GM23338 (cell line): ENCODE data around the gene EIF4G3. TPM values are rescaled to one million over a fixed set of nuclear protein-coding genes. Genes with fewer than 3 reads are reported as not detected.

Source experiments
- ATAC-seq: fragments of 200-7000 bp; cut with Tn5 transposase; 3 replicates; pipeline ENCODE4 v1.9.1; 2020
- DNase-seq: peaks from one replicate; pipeline ENCODE4 v3.0.0-alpha.2; 2015; ENCODE audit warnings: low spot score
- H2AFZ ChIP-seq: fragments of 200-600 bp; sonication (generic); 2 replicates; pipeline ENCODE4 v1.8.0; 2016; ENCODE audit warnings: antibody characterized with exemption, mild to moderate bottlenecking, moderate library complexity
- H3F3A ChIP-seq: fragments of 200-600 bp; sonication (generic); replicated peaks from 2 replicates; pipeline ENCODE4 v1.8.0; 2017; ENCODE audit warnings: antibody characterized with exemption, mixed run types, low read depth
- H3K27ac ChIP-seq: fragments of 200-600 bp; sonication (generic); 2 replicates; pipeline ENCODE4 v1.6.1; 2016; ENCODE audit warnings: low read depth
- H3K27me3 ChIP-seq: fragments of 200-600 bp; sonication (generic); 2 replicates; pipeline ENCODE4 v1.8.0; 2016; ENCODE audit warnings: mild to moderate bottlenecking, mixed run types, moderate library complexity; ENCODE audit not compliant: insufficient read depth
- H3K36me3 ChIP-seq: fragments of 200-600 bp; sonication (generic); 2 replicates; pipeline ENCODE4 v1.8.0; 2016; ENCODE audit warnings: mild to moderate bottlenecking; ENCODE audit not compliant: insufficient read depth
- H3K4me1 ChIP-seq: fragments of 200-600 bp; sonication (generic); 2 replicates; pipeline ENCODE4 v1.8.0; 2016; ENCODE audit warnings: mild to moderate bottlenecking, moderate library complexity; ENCODE audit not compliant: insufficient read depth
- H3K4me2 ChIP-seq: fragments of 200-600 bp; sonication (generic); 2 replicates; pipeline ENCODE4 v1.7.1; 2017; ENCODE audit warnings: mixed run types
- H3K4me3 ChIP-seq: fragments of 200-600 bp; sonication (generic); 2 replicates; pipeline ENCODE4 v1.6.1; 2016; ENCODE audit warnings: mixed run types
- H3K79me2 ChIP-seq: fragments of 200-600 bp; sonication (generic); replicated peaks from 2 replicates; pipeline ENCODE4 v1.8.0; 2017; ENCODE audit warnings: mild to moderate bottlenecking; ENCODE audit not compliant: insufficient read depth
- H3K9me2 ChIP-seq: fragments of 200-600 bp; sonication (generic); 2 replicates; pipeline ENCODE4 v1.8.0; 2017; ENCODE audit not compliant: insufficient read depth
- H4K20me1 ChIP-seq: fragments of 200-600 bp; sonication (generic); replicated peaks from 2 replicates; pipeline ENCODE4 v1.8.0; 2017; ENCODE audit warnings: mild to moderate bottlenecking; ENCODE audit not compliant: insufficient read depth
- H3K27ac Mint-ChIP-seq: 2 replicates; pipeline ENCODE4 v1.8.0; 2020; ENCODE audit warnings: inconsistent platforms, mild to moderate bottlenecking, moderate library complexity, mixed read lengths
- H3K27me3 Mint-ChIP-seq: 3 replicates; pipeline ENCODE4 v1.8.0; 2022; ENCODE audit warnings: low read depth, mild to moderate bottlenecking, moderate library complexity, mixed read lengths, inconsistent platforms; ENCODE audit not compliant: insufficient read depth, poor library complexity
- H3K36me3 Mint-ChIP-seq: 3 replicates; pipeline ENCODE4 v1.8.0; 2021; ENCODE audit warnings: low read depth, mild to moderate bottlenecking, inconsistent platforms, moderate library complexity, mixed read lengths
- H3K4me1 Mint-ChIP-seq: 3 replicates; pipeline ENCODE4 v1.8.0; 2020; ENCODE audit warnings: mild to moderate bottlenecking, inconsistent platforms, mixed read lengths
- H3K4me3 Mint-ChIP-seq: 3 replicates; pipeline ENCODE4 v1.8.0; 2021; ENCODE audit warnings: moderate library complexity, mild to moderate bottlenecking, inconsistent platforms, mixed read lengths
- H3K9me3 Mint-ChIP-seq: 3 replicates; pipeline ENCODE4 v1.8.0; 2020; ENCODE audit warnings: moderate library complexity, mild to moderate bottlenecking, inconsistent platforms, mixed read lengths
- CREB1 ChIP-seq: fragments of 250-450 bp; sonication (Bioruptor Pico); IDR thresholded peaks from 2 replicates; pipeline ENCODE4 v1.5.0; 2020; ENCODE audit warnings: low read depth, mild to moderate bottlenecking, moderate library complexity
- EZH2 ChIP-seq: fragments of 200-600 bp; sonication (generic); IDR thresholded peaks from one replicate; pipeline ENCODE4 v1.8.0; 2017; ENCODE audit warnings: antibody characterized with exemption, mild to moderate bottlenecking, low read depth; ENCODE audit not compliant: unreplicated experiment
- EZH2phosphoT487 ChIP-seq: fragments of 200-600 bp; sonication (generic); IDR thresholded peaks from one replicate; pipeline ENCODE4 v1.8.1; 2018; ENCODE audit warnings: antibody characterized with exemption; ENCODE audit not compliant: unreplicated experiment
- JUNB ChIP-seq: IDR thresholded peaks from one replicate; pipeline ENCODE4 v1.6.1; 2016; ENCODE audit warnings: antibody characterized with exemption; ENCODE audit not compliant: unreplicated experiment
- NANOG ChIP-seq: IDR thresholded peaks from 2 replicates; pipeline ENCODE4 v1.6.1; 2016; ENCODE audit warnings: antibody characterized with exemption, borderline replicate concordance
- POLR2AphosphoS5 ChIP-seq: IDR thresholded peaks from 2 replicates; pipeline ENCODE4 v1.6.1; 2016; ENCODE audit warnings: antibody characterized with exemption, low read depth
- REST ChIP-seq: IDR thresholded peaks from one replicate; pipeline ENCODE4 v1.6.1; 2018; ENCODE audit warnings: antibody characterized with exemption; ENCODE audit not compliant: unreplicated experiment
- STAT1 ChIP-seq: IDR thresholded peaks from one replicate; pipeline ENCODE4 v1.6.1; 2016; ENCODE audit warnings: antibody characterized with exemption; ENCODE audit not compliant: unreplicated experiment
- ZNF114 ChIP-seq: fragments of 250-450 bp; sonication (Bioruptor Pico); IDR thresholded peaks from 2 replicates; pipeline ENCODE4 v1.5.0; 2020; ENCODE audit warnings: mild to moderate bottlenecking, moderate library complexity
- ZNF331 ChIP-seq: fragments of 250-450 bp; sonication (Bioruptor Pico); IDR thresholded peaks from 2 replicates; pipeline ENCODE4 v1.5.0; 2020; ENCODE audit warnings: low read depth, mild to moderate bottlenecking, moderate library complexity
- polyA plus RNA-seq: library from polyadenylated mRNA; unstranded; fragments of >200 nt; fragmentation: Nextera tagmentation; extraction: Ambion mirVana; gene quantifications from 2 replicates; pipeline ENCODE4 v1.2.1, GENCODE V29; 2016
- total RNA-seq: library from RNA; depleted of rRNA; stranded (reverse); fragments of >200 nt; shearing (Covaris generic); gene quantifications from 2 replicates; pipeline ENCODE4 v1.2.3, GENCODE V29; 2014
- TF ChIP-seq, protein P1 (sequence below): fragments of 250-450 bp; sonication (Bioruptor Pico); IDR thresholded peaks from 2 replicates; pipeline ENCODE4 v1.5.0; 2020; ENCODE audit warnings: mild to moderate bottlenecking, moderate library complexity
- TF ChIP-seq, protein P2 (sequence below): IDR thresholded peaks from 2 replicates; pipeline ENCODE4 v1.6.1; 2016; ENCODE audit warnings: antibody characterized with exemption
- TF ChIP-seq, protein P3 (sequence below), 2 experiments: fragments of 200-600 bp in 1 of 2; sonication (generic) in 1 of 2; conservative IDR thresholded peaks; 2 replicates each; pipeline versions ENCODE4 v1.5.1 to v1.6.1; 2016 to 2017; ENCODE audit warnings: antibody characterized with exemption in 2 of 2, low read depth in 2 of 2, mild to moderate bottlenecking in 2 of 2, moderate library complexity in 1 of 2

EIF4G3 gene
- total and polyA plus RNA-seq, 2 experiments from 2014 or later: 37.9 to 68.1 TPM

- H2AFZ ChIP-seq: no peak overlapping the region
- Mint-ChIP-seq H3K36me3 (peaks cover 18% of the 10 kb centered on the region), H3K4me1 (peaks cover 12% of the 10 kb centered on the region), H3K27ac (no peak overlapping the region), H3K4me3 (no peak overlapping the region), H3K27me3 (no peaks in the 10 kb centered on the region), H3K9me3 (peaks cover 8% of the 10 kb centered on the region; the same call in 2 of the 3 replicates)
- no peaks in the 10 kb centered on the region for H3F3A ChIP-seq
- peaks cover 79% of the 10 kb centered on the region for H3K79me2 ChIP-seq
- H3K27ac ChIP-seq: no peak overlapping the region
- H4K20me1 ChIP-seq: peaks cover 33% of the 10 kb centered on the region; the same call in 1 of the 2 replicates
- peaks cover 4% of the 10 kb centered on the region; the same call in 1 of the 2 replicates for H3K36me3 ChIP-seq
- ATAC-seq (no peak), DNase-seq (no peak)
- H3K27me3 ChIP-seq: no peaks in the 10 kb centered on the region
- TF ChIP-seq STAT1 (no peak), REST (no peak), NANOG (no peak), POLR2AphosphoS5 (no peak), CREB1 (CRISPR knock-in tag) (no peak), JUNB (no peak), EZH2 (no peak), ZNF114 (no peak), ZNF331 (CRISPR knock-in tag) (no peak), EZH2phosphoT487 (no peak)
- TF ChIP-seq, protein P1, sequence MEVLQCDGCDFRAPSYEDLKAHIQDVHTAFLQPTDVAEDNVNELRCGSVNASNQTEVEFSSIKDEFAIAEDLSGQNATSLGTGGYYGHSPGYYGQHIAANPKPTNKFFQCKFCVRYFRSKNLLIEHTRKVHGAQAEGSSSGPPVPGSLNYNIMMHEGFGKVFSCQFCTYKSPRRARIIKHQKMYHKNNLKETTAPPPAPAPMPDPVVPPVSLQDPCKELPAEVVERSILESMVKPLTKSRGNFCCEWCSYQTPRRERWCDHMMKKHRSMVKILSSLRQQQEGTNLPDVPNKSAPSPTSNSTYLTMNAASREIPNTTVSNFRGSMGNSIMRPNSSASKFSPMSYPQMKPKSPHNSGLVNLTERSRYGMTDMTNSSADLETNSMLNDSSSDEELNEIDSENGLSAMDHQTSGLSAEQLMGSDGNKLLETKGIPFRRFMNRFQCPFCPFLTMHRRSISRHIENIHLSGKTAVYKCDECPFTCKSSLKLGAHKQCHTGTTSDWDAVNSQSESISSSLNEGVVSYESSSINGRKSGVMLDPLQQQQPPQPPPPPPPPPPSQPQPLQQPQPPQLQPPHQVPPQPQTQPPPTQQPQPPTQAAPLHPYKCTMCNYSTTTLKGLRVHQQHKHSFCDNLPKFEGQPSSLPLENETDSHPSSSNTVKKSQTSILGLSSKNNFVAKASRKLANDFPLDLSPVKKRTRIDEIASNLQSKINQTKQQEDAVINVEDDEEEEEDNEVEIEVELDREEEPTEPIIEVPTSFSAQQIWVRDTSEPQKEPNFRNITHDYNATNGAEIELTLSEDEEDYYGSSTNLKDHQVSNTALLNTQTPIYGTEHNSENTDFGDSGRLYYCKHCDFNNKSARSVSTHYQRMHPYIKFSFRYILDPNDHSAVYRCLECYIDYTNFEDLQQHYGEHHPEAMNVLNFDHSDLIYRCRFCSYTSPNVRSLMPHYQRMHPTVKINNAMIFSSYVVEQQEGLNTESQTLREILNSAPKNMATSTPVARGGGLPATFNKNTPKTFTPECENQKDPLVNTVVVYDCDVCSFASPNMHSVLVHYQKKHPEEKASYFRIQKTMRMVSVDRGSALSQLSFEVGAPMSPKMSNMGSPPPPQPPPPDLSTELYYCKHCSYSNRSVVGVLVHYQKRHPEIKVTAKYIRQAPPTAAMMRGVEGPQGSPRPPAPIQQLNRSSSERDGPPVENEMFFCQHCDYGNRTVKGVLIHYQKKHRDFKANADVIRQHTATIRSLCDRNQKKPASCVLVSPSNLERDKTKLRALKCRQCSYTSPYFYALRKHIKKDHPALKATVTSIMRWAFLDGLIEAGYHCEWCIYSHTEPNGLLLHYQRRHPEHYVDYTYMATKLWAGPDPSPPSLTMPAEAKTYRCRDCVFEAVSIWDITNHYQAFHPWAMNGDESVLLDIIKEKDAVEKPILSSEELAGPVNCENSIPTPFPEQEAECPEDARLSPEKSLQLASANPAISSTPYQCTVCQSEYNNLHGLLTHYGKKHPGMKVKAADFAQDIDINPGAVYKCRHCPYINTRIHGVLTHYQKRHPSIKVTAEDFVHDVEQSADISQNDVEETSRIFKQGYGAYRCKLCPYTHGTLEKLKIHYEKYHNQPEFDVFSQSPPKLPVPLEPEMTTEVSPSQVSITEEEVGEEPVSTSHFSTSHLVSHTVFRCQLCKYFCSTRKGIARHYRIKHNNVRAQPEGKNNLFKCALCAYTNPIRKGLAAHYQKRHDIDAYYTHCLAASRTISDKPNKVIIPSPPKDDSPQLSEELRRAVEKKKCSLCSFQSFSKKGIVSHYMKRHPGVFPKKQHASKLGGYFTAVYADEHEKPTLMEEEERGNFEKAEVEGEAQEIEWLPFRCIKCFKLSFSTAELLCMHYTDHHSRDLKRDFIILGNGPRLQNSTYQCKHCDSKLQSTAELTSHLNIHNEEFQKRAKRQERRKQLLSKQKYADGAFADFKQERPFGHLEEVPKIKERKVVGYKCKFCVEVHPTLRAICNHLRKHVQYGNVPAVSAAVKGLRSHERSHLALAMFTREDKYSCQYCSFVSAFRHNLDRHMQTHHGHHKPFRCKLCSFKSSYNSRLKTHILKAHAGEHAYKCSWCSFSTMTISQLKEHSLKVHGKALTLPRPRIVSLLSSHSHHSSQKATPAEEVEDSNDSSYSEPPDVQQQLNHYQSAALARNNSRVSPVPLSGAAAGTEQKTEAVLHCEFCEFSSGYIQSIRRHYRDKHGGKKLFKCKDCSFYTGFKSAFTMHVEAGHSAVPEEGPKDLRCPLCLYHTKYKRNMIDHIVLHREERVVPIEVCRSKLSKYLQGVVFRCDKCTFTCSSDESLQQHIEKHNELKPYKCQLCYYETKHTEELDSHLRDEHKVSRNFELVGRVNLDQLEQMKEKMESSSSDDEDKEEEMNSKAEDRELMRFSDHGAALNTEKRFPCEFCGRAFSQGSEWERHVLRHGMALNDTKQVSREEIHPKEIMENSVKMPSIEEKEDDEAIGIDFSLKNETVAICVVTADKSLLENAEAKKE (CRISPR knock-in tag): no peak
- TF ChIP-seq, protein P2, sequence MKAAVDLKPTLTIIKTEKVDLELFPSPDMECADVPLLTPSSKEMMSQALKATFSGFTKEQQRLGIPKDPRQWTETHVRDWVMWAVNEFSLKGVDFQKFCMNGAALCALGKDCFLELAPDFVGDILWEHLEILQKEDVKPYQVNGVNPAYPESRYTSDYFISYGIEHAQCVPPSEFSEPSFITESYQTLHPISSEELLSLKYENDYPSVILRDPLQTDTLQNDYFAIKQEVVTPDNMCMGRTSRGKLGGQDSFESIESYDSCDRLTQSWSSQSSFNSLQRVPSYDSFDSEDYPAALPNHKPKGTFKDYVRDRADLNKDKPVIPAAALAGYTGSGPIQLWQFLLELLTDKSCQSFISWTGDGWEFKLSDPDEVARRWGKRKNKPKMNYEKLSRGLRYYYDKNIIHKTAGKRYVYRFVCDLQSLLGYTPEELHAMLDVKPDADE: no peak
- TF ChIP-seq, protein P3, sequence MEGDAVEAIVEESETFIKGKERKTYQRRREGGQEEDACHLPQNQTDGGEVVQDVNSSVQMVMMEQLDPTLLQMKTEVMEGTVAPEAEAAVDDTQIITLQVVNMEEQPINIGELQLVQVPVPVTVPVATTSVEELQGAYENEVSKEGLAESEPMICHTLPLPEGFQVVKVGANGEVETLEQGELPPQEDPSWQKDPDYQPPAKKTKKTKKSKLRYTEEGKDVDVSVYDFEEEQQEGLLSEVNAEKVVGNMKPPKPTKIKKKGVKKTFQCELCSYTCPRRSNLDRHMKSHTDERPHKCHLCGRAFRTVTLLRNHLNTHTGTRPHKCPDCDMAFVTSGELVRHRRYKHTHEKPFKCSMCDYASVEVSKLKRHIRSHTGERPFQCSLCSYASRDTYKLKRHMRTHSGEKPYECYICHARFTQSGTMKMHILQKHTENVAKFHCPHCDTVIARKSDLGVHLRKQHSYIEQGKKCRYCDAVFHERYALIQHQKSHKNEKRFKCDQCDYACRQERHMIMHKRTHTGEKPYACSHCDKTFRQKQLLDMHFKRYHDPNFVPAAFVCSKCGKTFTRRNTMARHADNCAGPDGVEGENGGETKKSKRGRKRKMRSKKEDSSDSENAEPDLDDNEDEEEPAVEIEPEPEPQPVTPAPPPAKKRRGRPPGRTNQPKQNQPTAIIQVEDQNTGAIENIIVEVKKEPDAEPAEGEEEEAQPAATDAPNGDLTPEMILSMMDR (conservative IDR thresholded peaks at IDR 0.05; ENCODE audit: low read depth in 2 of 2): no peak
- H3K4me3 ChIP-seq: no peak overlapping the region
- H3K4me2 ChIP-seq: no peak overlapping the region
- H3K9me2 ChIP-seq: no peaks in the 10 kb centered on the region
- H3K4me1 ChIP-seq: peaks cover 10% of the 10 kb centered on the region; the same call in 1 of the 2 replicates
Measured at GRCh38 chr1:21037091-21037490, 139.6 kb downstream of the EIF4G3 start.
